ENCODE data around the gene CDH4. TPM values are rescaled to one million over a fixed set of nuclear protein-coding genes. Genes with fewer than 3 reads are reported as not detected.

CDH4 gene
- total RNA-seq, 2 experiments from 2014 or later, result not detected

- H3K4me2 ChIP-seq (ENCODE audit: low read length), result no peak overlapping the region
- H3K9me2 ChIP-seq (ENCODE audit: insufficient read depth, low read length), result no peaks in the 10 kb centered on the region
- H4K20me1 ChIP-seq (ENCODE audit: insufficient read depth, low read length), result no peaks in the 10 kb centered on the region
- CTCF ChIA-PET (ENCODE audit: unreplicated experiment), result no interaction called here
- no peak for DNase-seq (ENCODE audit: low spot score)
- H2AFZ ChIP-seq (ENCODE audit: low read length), result no peak overlapping the region
- H3K4me3 ChIP-seq (ENCODE audit: low read depth, low read length, poor library complexity, severe bottlenecking), result no peak overlapping the region
- H3K36me3 ChIP-seq (ENCODE audit: insufficient read depth, low read length), result no peaks in the 10 kb centered on the region
- TF ChIP-seq EZH2phosphoT487 (IDR thresholded peaks at IDR 0.05; ENCODE audit: borderline replicate concordance, low read depth, low read length) (no peak), CTCF (conservative IDR thresholded peaks at IDR 0.05; ENCODE audit: low read length) (no peak)
- intact Hi-C loops (cut with micrococcal nuclease; ENCODE audit: unreplicated experiment), result no loop called here
- H3K9me3 ChIP-seq (ENCODE audit: low read length), result peaks cover 5% of the 10 kb centered on the region; the same call in 1 of the 2 replicates
- no peak overlapping the region for H3K27ac ChIP-seq (ENCODE audit: low read depth, low read length, poor library complexity, severe bottlenecking)
- H3K4me1 ChIP-seq (ENCODE audit: insufficient read depth, low read length, poor library complexity, severe bottlenecking), result peaks cover 42% of the 10 kb centered on the region
- BruUV-seq (replicated peaks), result no TSS peak
- H3K79me2 ChIP-seq (ENCODE audit: insufficient read depth, low read depth, low read length), result no peaks in the 10 kb centered on the region
- POLR2A ChIA-PET, result interaction anchor here (1.0 kb wide), 1 partner anchor 8 kb away, joined by 3 read pairs; no protein-coding TSS in a partner anchor
Measured at GRCh38 chr20:61493798-61494305, 241.8 kb downstream of the CDH4 start.

GRCh38 chr20:61494763-61495575 is 242.9 kb downstream of the CDH4 start:
- ChIA-PET CTCF (ENCODE audit: unreplicated experiment) (no interaction called here), POLR2A (interaction anchor here (0.6 to 1.0 kb wide), 3 partner anchors 9 to 456 kb away, joined by 3 read pairs; no protein-coding TSS in a partner anchor)
- H3K36me3 ChIP-seq (ENCODE audit: insufficient read depth, low read length), result no peaks in the 10 kb centered on the region
- H3K79me2 ChIP-seq (ENCODE audit: insufficient read depth, low read depth, low read length), result no peaks in the 10 kb centered on the region
- DNase-seq (ENCODE audit: low spot score), result peak; percentile 14
- H4K20me1 ChIP-seq (ENCODE audit: insufficient read depth, low read length), result no peaks in the 10 kb centered on the region
- H3K9me3 ChIP-seq (ENCODE audit: low read length), result peaks cover 5% of the 10 kb centered on the region; the same call in 1 of the 2 replicates
- no peak overlapping the region for H2AFZ ChIP-seq (ENCODE audit: low read length)
- BruUV-seq (replicated peaks), result no TSS peak
- peaks cover 53% of the 10 kb centered on the region for H3K4me1 ChIP-seq (ENCODE audit: insufficient read depth, low read length, poor library complexity, severe bottlenecking)
- H3K4me3 ChIP-seq (ENCODE audit: low read depth, low read length, poor library complexity, severe bottlenecking), result no peak overlapping the region
- no peak overlapping the region for H3K4me2 ChIP-seq (ENCODE audit: low read length)
- no peaks in the 10 kb centered on the region for H3K9me2 ChIP-seq (ENCODE audit: insufficient read depth, low read length)
- TF ChIP-seq CTCF (conservative IDR thresholded peaks at IDR 0.05; ENCODE audit: low read length), result no peak
- no peak for TF ChIP-seq EZH2phosphoT487 (IDR thresholded peaks at IDR 0.05; ENCODE audit: borderline replicate concordance, low read depth, low read length)
- H3K27ac ChIP-seq (ENCODE audit: low read depth, low read length, poor library complexity, severe bottlenecking), result no peak overlapping the region
- intact Hi-C loops (cut with micrococcal nuclease; ENCODE audit: unreplicated experiment), result no loop called here

Measured in OCI-LY7 (cell line).